SK-N-SH (cell line): ENCODE results near the gene ARHGEF11. TPM values are rescaled to one million over a fixed set of nuclear protein-coding genes. Genes with fewer than 3 reads are reported as not detected.

Source experiments
- CTCF ChIA-PET: fragments of 300-600, 350-600 bp; formaldehyde crosslinking; extraction: SDS; loops from one replicate; lab custom pipeline; 2021; lab: Yijun Ruan, JAX
- POLR2A ChIA-PET: fragments of 350-600 bp; sonication (Branson Sonifier 250); formaldehyde crosslinking; extraction: SDS; loops from one replicate; lab custom pipeline; 2020; ENCODE audit warnings: antibody characterized with exemption, inconsistent platforms; lab: Yijun Ruan, JAX
- DNase-seq: peaks from one replicate; pipeline ENCODE4 v3.0.0; 2012
- H2AFZ ChIP-seq: fragments of 200-600 bp; sonication (generic); 2 replicates; pipeline ENCODE4 v1.8.1; 2016; ENCODE audit warnings: antibody characterized with exemption, mild to moderate bottlenecking, low read depth
- H3F3A ChIP-seq: fragments of 200-600 bp; sonication (generic); replicated peaks from 2 replicates; pipeline ENCODE3; 2016; ENCODE audit warnings: antibody characterized with exemption, mild to moderate bottlenecking; ENCODE audit not compliant: insufficient read depth
- H3K27ac ChIP-seq, 2 experiments: fragments of 200-500 bp in 1 of 2; fragments of 200-600 bp in 1 of 2; sonication (Bioruptor generic) in 1 of 2; sonication (generic), shearing (Covaris generic) in 1 of 2; 2 replicates each; pipeline versions ENCODE4 v1.5.1 to v1.6.1; 2014 to 2016; ENCODE audit warnings: low read depth in 2 of 2, inconsistent platforms in 1 of 2, low read length in 1 of 2, mild to moderate bottlenecking in 1 of 2, mixed read lengths in 1 of 2
- H3K27me3 ChIP-seq: fragments of 200-600 bp; sonication (generic), shearing (Covaris generic); 2 replicates; pipeline ENCODE4 v1.6.1; 2016; ENCODE audit warnings: mixed run types; ENCODE audit not compliant: insufficient read depth
- H3K36me3 ChIP-seq, 2 experiments: fragments of 200-500 bp in 1 of 2; fragments of 200-600 bp in 1 of 2; sonication (Bioruptor generic) in 1 of 2; sonication (generic) in 1 of 2; replicated peaks in 1 of 2; 2 replicates each; pipeline versions ENCODE3 to v1.5.1; 2014 to 2016; ENCODE audit warnings: low read length in 1 of 2, mild to moderate bottlenecking in 1 of 2; ENCODE audit not compliant: insufficient read depth in 2 of 2, control insufficient read depth in 1 of 2
- H3K4me1 ChIP-seq, 2 experiments: fragments of 200-500 bp in 1 of 2; fragments of 200-600 bp in 1 of 2; sonication (Bioruptor generic) in 1 of 2; sonication (generic), shearing (Covaris generic) in 1 of 2; 2 replicates each; pipeline versions ENCODE4 v1.5.1 to v1.6.1; 2014 to 2016; ENCODE audit warnings: low read depth in 1 of 2, low read length in 1 of 2, mixed run types in 1 of 2; ENCODE audit not compliant: insufficient read depth in 2 of 2, control insufficient read depth in 1 of 2
- H3K4me2 ChIP-seq: fragments of 200-600 bp; sonication (generic), shearing (Covaris generic); 2 replicates; pipeline ENCODE4 v1.6.1; 2017; ENCODE audit warnings: mixed run types
- H3K4me3 ChIP-seq, 2 experiments: fragments of 200-500 bp in 1 of 2; fragments of 200-600 bp in 1 of 2; sonication (Bioruptor generic) in 1 of 2; sonication (generic), shearing (Covaris generic) in 1 of 2; 2 replicates each; pipeline versions ENCODE4 v1.5.1 to v1.8.1; 2014 to 2016; ENCODE audit warnings: low read depth in 2 of 2, inconsistent platforms in 1 of 2, low read length in 1 of 2, mild to moderate bottlenecking in 1 of 2, mixed read lengths in 1 of 2, moderate library complexity in 1 of 2
- H3K79me2 ChIP-seq: fragments of 200-600 bp; sonication (generic); 2 replicates; pipeline ENCODE4 v1.8.1; 2017; ENCODE audit warnings: mild to moderate bottlenecking; ENCODE audit not compliant: insufficient read depth
- H3K9ac ChIP-seq: fragments of 200-600 bp; sonication (generic); 2 replicates; pipeline ENCODE4 v1.6.1; 2017; ENCODE audit warnings: mixed run types
- H3K9me2 ChIP-seq: fragments of 200-600 bp; sonication (generic); 2 replicates; pipeline ENCODE4 v1.6.1; 2017; ENCODE audit warnings: mixed run types
- H3K9me3 ChIP-seq: fragments of 200-600 bp; sonication (generic); 2 replicates; pipeline ENCODE4 v1.6.1; 2017; ENCODE audit warnings: mixed run types, mild to moderate bottlenecking, moderate library complexity
- H4K20me1 ChIP-seq: fragments of 200-600 bp; sonication (generic); 2 replicates; pipeline ENCODE4 v1.6.1; 2017; ENCODE audit warnings: mild to moderate bottlenecking, mixed run types; ENCODE audit not compliant: insufficient read depth
- CTCF ChIP-seq: fragments of 200-600 bp; sonication (generic); IDR thresholded peaks from 2 replicates; pipeline ENCODE4 v1.6.1; 2017; ENCODE audit warnings: antibody characterized with exemption, mild to moderate bottlenecking, moderate library complexity
- ELF1 ChIP-seq: IDR thresholded peaks from 2 replicates; pipeline ENCODE4 v1.4.0; 2012
- MXI1 ChIP-seq: IDR thresholded peaks from 2 replicates; pipeline ENCODE4 v1.6.1; 2012; ENCODE audit warnings: mild to moderate bottlenecking, low read depth, low read length, improper control_type of control experiment
- NRF1 ChIP-seq: IDR thresholded peaks from 2 replicates; pipeline ENCODE4 v1.6.1; 2012; ENCODE audit warnings: low read depth, mild to moderate bottlenecking, low read length
- RAD21 ChIP-seq: IDR thresholded peaks from 2 replicates; pipeline ENCODE4 v1.6.1; 2012; ENCODE audit warnings: mild to moderate bottlenecking, low read length
- RCOR1 ChIP-seq: fragments of 150-350 bp; IDR thresholded peaks from 2 replicates; pipeline ENCODE4 v1.6.1; 2017; ENCODE audit warnings: antibody characterized with exemption, low read length
- REST ChIP-seq: IDR thresholded peaks from 2 replicates; pipeline ENCODE4 v1.6.1; 2012; ENCODE audit warnings: mild to moderate bottlenecking, low read depth, low read length, moderate library complexity
- RFX5 ChIP-seq: IDR thresholded peaks from 2 replicates; pipeline ENCODE4 v1.6.1; 2012; ENCODE audit warnings: mild to moderate bottlenecking, improper control_type of control experiment, low read length
- RXRA ChIP-seq: IDR thresholded peaks from 2 replicates; pipeline ENCODE4 v1.4.0; 2012; ENCODE audit warnings: low read depth, mild to moderate bottlenecking, borderline replicate concordance
- SIN3A ChIP-seq: IDR thresholded peaks from 2 replicates; pipeline ENCODE4 v1.6.1; 2012; ENCODE audit warnings: low read depth, mild to moderate bottlenecking, low read length, moderate library complexity, borderline replicate concordance
- SMC3 ChIP-seq: IDR thresholded peaks from 2 replicates; pipeline ENCODE4 v1.6.1; 2012; ENCODE audit warnings: low read depth, low read length, improper control_type of control experiment
- USF1 ChIP-seq: IDR thresholded peaks from 2 replicates; pipeline ENCODE4 v1.4.0; 2012; ENCODE audit warnings: low read depth, borderline replicate concordance
- WGBS: methylation state at CpG from one replicate; pipeline ENCODE4 v1.1.6; 2017; ENCODE audit warnings: low lambda C conversion rate; 5-methylcytosine and 5-hydroxymethylcytosine counted together
- polyA plus RNA-seq, 3 experiments: library from polyadenylated mRNA; depleted of rRNA; stranded (reverse); fragments of >200 nt; gene quantifications; 2 replicates each; pipeline ENCODE4 v1.2.3, GENCODE V29; 2012

Gene ARHGEF11
- polyA plus RNA-seq, 1 of the 3 experiments (the other 2 are of a cell fraction): 19.0 TPM

GRCh38 chr1:156892190-156893047, 153.1 kb downstream of the ARHGEF11 start (continued):
- no peak for TF ChIP-seq REST
- no peak for TF ChIP-seq SIN3A
- no peak for TF ChIP-seq RXRA
- peak; percentile 92 for TF ChIP-seq CTCF
- no peak for TF ChIP-seq NRF1
- no peak; the same call in 1 of the 2 replicates for TF ChIP-seq RCOR1
- TF ChIP-seq, all 33 proteins: peak for 5

GRCh38 chr1:156889802-156890580, 155.6 kb downstream of the ARHGEF11 start:
- Histone ChIP-seq H3K4me1 (peaks cover under 1 to 35% of the 10 kb centered on the region in 2 experiments; a peak in 2 of 4 replicates), H3K9ac (no peak overlapping the region), H3K79me2 (no peaks in the 10 kb centered on the region), H3K4me3 (no peak overlapping the region), H3F3A (peaks cover 16% of the 10 kb centered on the region), H3K27ac (peak overlapping the region in 1 of 2 experiments; percentile 11; a peak in 1 of 4 replicates), H3K9me3 (no peaks in the 10 kb centered on the region), H3K4me2 (no peak overlapping the region), H3K27me3 (no peaks in the 10 kb centered on the region), H4K20me1 (no peaks in the 10 kb centered on the region), H3K9me2 (no peaks in the 10 kb centered on the region), H2AFZ (no peak overlapping the region), H3K36me3 (no peaks in the 10 kb centered on the region)
- peak; percentile 92 for TF ChIP-seq CTCF
- TF ChIP-seq RAD21: peak; percentile 93
- peak; percentile 91 for TF ChIP-seq SMC3
- peak; percentile 41; the same call in 1 of the 2 replicates for TF ChIP-seq SIN3A
- TF ChIP-seq USF1: peak; percentile 85
- no peak for TF ChIP-seq ELF1
- no peak for TF ChIP-seq RFX5
- 0 out of 2 replicates have a peak, but pooled peaks have one; percentile 34 for TF ChIP-seq MXI1
- peak; percentile 81 for DNase-seq
- ChIA-PET CTCF (interaction anchor here (0.6 to 21.6 kb wide), 40 partner anchors 9 to 263 kb away, joined by 3 to 455 read pairs (median 7); partner anchors contain the start of genes INSRR, ISG20L2, METTL25B and MRPL24), POLR2A (interaction anchor here (1.0 to 1.3 kb wide), 5 partner anchors 28 to 138 kb away, joined by 3 to 4 read pairs (median 4); partner anchors contain the start of genes HDGF and NTRK1)
- WGBS: 47% methylated on average over 8 of the region's 8 CpGs
